Neuronal stem cell (in vitro differentiated cells): ENCODE measurements around the gene HSPA13.

ENCODE experiments used
- DNase-seq: peaks from one replicate; pipeline ENCODE4 v3.0.0-alpha.2; 2013; ENCODE audit warnings: low spot score
- H2AFZ ChIP-seq: one replicate; pipeline ENCODE4 v1.6.1; 2013; ENCODE audit warnings: mild to moderate bottlenecking, low read length, inconsistent platforms
- H2AK5ac ChIP-seq: 2 replicates; pipeline ENCODE4 v1.6.1; 2013; ENCODE audit warnings: low read depth, mild to moderate bottlenecking, inconsistent platforms, low read length, moderate library complexity, mixed read lengths
- H2BK120ac ChIP-seq: 2 replicates; pipeline ENCODE4 v1.6.1; 2013; ENCODE audit warnings: low read depth, mild to moderate bottlenecking, inconsistent platforms, low read length, moderate library complexity, mixed read lengths
- H2BK12ac ChIP-seq: one replicate; pipeline ENCODE4 v1.6.1; 2013; ENCODE audit warnings: low read length, inconsistent platforms
- H2BK15ac ChIP-seq: 2 replicates; pipeline ENCODE4 v1.6.1; 2013; ENCODE audit warnings: mild to moderate bottlenecking, low read length, inconsistent platforms, mixed read lengths
- H2BK5ac ChIP-seq: one replicate; pipeline ENCODE4 v1.6.1; 2013; ENCODE audit warnings: inconsistent platforms, mild to moderate bottlenecking, low read length, moderate library complexity
- H3K14ac ChIP-seq: one replicate; pipeline ENCODE4 v1.6.1; 2013; ENCODE audit warnings: low read length, inconsistent platforms
- H3K18ac ChIP-seq: 2 replicates; pipeline ENCODE4 v1.6.1; 2013; ENCODE audit warnings: low read length, inconsistent platforms
- H3K23ac ChIP-seq: 2 replicates; pipeline ENCODE4 v1.6.1; 2013; ENCODE audit warnings: low read depth, mild to moderate bottlenecking, mixed read lengths, low read length, inconsistent platforms; ENCODE audit not compliant: poor library complexity
- H3K27ac ChIP-seq: replicated peaks from 3 replicates; pipeline ENCODE4 v1.5.1; 2013; ENCODE audit warnings: low read length, inconsistent platforms
- H3K27me3 ChIP-seq, 3 experiments: 2 replicates each; pipeline ENCODE4 v1.6.1; 2013; ENCODE audit warnings: low read length in 3 of 3, mild to moderate bottlenecking in 2 of 3, inconsistent platforms in 1 of 3, low read depth in 1 of 3, mixed read lengths in 1 of 3, moderate library complexity in 1 of 3; ENCODE audit not compliant: control insufficient read depth in 3 of 3, insufficient read depth in 3 of 3
- H3K36me3 ChIP-seq, 2 donors: replicated peaks in 1 of 2; 2 replicates each; pipeline ENCODE4 v1.6.1; 2013; ENCODE audit warnings: low read length in 2 of 2; ENCODE audit not compliant: control insufficient read depth in 2 of 2, insufficient read depth in 2 of 2
- H3K4ac ChIP-seq: 2 replicates; pipeline ENCODE4 v1.6.1; 2013; ENCODE audit warnings: inconsistent platforms, mild to moderate bottlenecking, low read length, moderate library complexity
- H3K4me1 ChIP-seq, 2 donors: 1 replicate in 1 of 2; 2 replicates in 1 of 2; pipeline ENCODE4 v1.6.1; 2013; ENCODE audit warnings: low read length in 2 of 2, low read depth in 1 of 2; ENCODE audit not compliant: control insufficient read depth in 2 of 2, insufficient read depth in 1 of 2
- H3K4me2 ChIP-seq: one replicate; pipeline ENCODE4 v1.6.1; 2013; ENCODE audit warnings: mild to moderate bottlenecking, low read length, inconsistent platforms; ENCODE audit not compliant: insufficient read depth, poor library complexity, severe bottlenecking
- H3K4me3 ChIP-seq, 2 donors: 2 replicates each; pipeline ENCODE4 v1.5.1; 2013; ENCODE audit warnings: low read length in 2 of 2, mild to moderate bottlenecking in 2 of 2, inconsistent platforms in 1 of 2, moderate library complexity in 1 of 2
- H3K79me1 ChIP-seq: one replicate; pipeline ENCODE4 v1.6.1; 2013; ENCODE audit warnings: low read depth, mild to moderate bottlenecking, inconsistent platforms, low read length, moderate library complexity
- H3K9ac ChIP-seq: one replicate; pipeline ENCODE4 v1.6.1; 2013; ENCODE audit warnings: mild to moderate bottlenecking, low read depth, low read length, inconsistent platforms; ENCODE audit not compliant: poor library complexity
- H3K9me3 ChIP-seq, 2 donors: replicated peaks in 1 of 2; 2 replicates each; pipeline versions ENCODE3 to v1.6.1; 2013; ENCODE audit warnings: low read length in 2 of 2, mild to moderate bottlenecking in 2 of 2, inconsistent platforms in 1 of 2, low read depth in 1 of 2, mixed read lengths in 1 of 2, moderate library complexity in 1 of 2; ENCODE audit not compliant: control insufficient read depth in 2 of 2, insufficient read depth in 1 of 2
- H4K8ac ChIP-seq: one replicate; pipeline ENCODE4 v1.6.1; 2013; ENCODE audit warnings: low read depth, mild to moderate bottlenecking, inconsistent platforms, low read length, moderate library complexity
- H4K91ac ChIP-seq: one replicate; pipeline ENCODE4 v1.6.1; 2013; ENCODE audit warnings: low read length, low read depth, mild to moderate bottlenecking, inconsistent platforms; ENCODE audit not compliant: poor library complexity
- whole genome bisulfite sequencing, 2 donors: extraction: QIAGEN DNeasy Blood & Tissue Kit; methylation state at CpG; one replicate each; pipeline ENCODE4 v1.1.7; 2013; ENCODE audit warnings: missing lambda C conversion rate in 2 of 2, mixed read lengths in 1 of 2; ENCODE audit not compliant: insufficient read length in 2 of 2, insufficient replicate concordance in 1 of 2; ENCODE audit errors: extremely low coverage in 2 of 2; 5-methylcytosine and 5-hydroxymethylcytosine counted together

Gene HSPA13

DNA sequence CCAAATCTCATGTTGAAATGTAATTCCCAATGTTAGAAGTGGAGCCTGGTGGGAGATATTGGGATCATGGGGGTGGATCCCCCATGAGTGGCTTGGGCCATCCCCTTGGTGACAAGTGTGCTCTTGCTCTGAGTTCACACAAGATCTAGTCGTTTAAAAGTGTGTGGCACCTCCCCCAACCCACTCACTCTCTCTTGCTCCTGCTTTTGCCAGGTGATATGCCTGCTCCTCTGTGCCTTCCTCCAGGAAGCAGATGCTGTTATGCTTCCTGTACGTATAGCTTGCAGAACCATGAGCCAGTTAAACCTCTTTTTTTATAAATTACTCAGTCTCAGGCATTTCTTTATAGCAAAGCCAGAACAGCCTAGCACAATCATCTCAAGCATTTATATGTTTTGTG is 23.0 kb upstream of the HSPA13 start:
- H4K91ac ChIP-seq: no peak overlapping the region
- H3K18ac ChIP-seq: no peak overlapping the region
- no peaks in the 10 kb centered on the region for H3K36me3 ChIP-seq
- H4K8ac ChIP-seq: no peak overlapping the region
- no peaks in the 10 kb centered on the region for H3K4me1 ChIP-seq
- H2AFZ ChIP-seq: no peak overlapping the region
- no peak for DNase-seq
- no peak overlapping the region for H3K27ac ChIP-seq
- H3K9ac ChIP-seq: no peak overlapping the region
- no peak overlapping the region for H2BK12ac ChIP-seq
- H3K27me3 ChIP-seq: no peaks in the 10 kb centered on the region
- no peaks in the 10 kb centered on the region for H3K79me1 ChIP-seq
- H2AK5ac ChIP-seq: no peak overlapping the region
- H3K4me3 ChIP-seq: no peak overlapping the region
- H2BK15ac ChIP-seq: no peak overlapping the region
- no peaks in the 10 kb centered on the region for H3K9me3 ChIP-seq
- WGBS, 2 donors: no CpG with 5 or more reads among the region's 2 CpGs
- no peak overlapping the region for H3K14ac ChIP-seq
- no peak overlapping the region for H3K23ac ChIP-seq
- no peak overlapping the region for H2BK5ac ChIP-seq
- no peak overlapping the region for H2BK120ac ChIP-seq
- H3K4me2 ChIP-seq: no peak overlapping the region
- H3K4ac ChIP-seq: no peak overlapping the region

DNA sequence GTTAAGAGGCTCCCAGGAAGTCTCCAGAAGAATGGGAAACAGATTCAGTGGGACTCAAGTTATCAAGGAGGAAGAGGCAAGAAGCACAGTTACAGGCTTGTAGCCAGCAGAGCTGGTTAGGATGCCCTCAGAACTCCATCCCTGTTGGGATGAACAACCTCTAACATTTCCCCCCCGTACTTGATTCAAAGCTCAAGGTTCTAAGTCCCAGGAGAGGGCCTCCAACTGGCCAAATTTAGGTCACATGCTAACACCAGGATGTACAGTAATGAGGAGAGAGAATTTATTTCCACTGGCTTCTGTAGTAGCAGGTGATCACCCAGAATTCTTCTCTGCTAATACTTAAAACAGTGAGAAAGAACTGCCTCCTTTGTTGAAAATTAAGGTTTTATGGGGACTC is 22.3 kb upstream of the HSPA13 start:
- WGBS, 2 donors: no CpG with 5 or more reads among the region's 1 CpG
- Histone ChIP-seq H2BK5ac (no peak overlapping the region), H3K36me3 (no peaks in the 10 kb centered on the region), H2AK5ac (no peak overlapping the region), H3K9ac (no peak overlapping the region), H3K4ac (no peak overlapping the region), H3K79me1 (no peaks in the 10 kb centered on the region), H4K8ac (no peak overlapping the region), H3K9me3 (no peaks in the 10 kb centered on the region), H3K4me2 (no peak overlapping the region), H2BK15ac (no peak overlapping the region), H2BK12ac (no peak overlapping the region), H3K27me3 (no peaks in the 10 kb centered on the region), H3K18ac (no peak overlapping the region), H4K91ac (no peak overlapping the region), H2BK120ac (no peak overlapping the region), H3K4me3 (no peak overlapping the region), H3K4me1 (no peaks in the 10 kb centered on the region), H2AFZ (no peak overlapping the region), H3K14ac (no peak overlapping the region), H3K23ac (no peak overlapping the region), H3K27ac (no peak overlapping the region)
- no peak for DNase-seq

DNA sequence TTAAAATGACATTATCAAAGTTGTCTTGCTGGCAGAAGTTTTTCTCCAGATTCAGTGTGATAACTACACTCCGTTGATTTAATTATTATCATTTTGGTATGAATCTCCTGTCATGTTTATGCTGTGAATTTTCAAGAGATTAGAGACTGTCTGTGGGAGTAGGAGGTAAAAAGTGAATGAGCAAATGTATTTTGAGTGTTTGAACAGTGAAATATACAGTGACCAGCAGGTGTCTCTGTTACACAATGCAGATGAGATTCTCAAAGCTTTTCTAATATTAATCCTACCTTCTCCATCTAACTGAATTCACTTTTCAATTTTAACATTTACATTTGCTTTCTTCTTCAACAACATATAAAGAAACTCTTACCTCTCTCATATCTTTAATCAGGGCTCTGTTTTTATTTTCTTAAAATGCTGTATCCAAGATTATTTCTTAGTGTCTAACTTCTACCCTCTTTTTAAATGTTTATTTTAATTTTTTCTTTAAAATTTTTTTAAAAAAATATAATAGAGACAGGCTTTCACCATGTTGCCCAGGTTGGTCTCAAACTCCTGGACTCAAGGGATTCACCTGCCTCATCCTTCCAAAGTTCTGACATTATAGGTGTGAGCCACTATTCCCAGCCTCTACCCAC is 20.9 kb upstream of the HSPA13 start:
- Histone ChIP-seq H3K27me3 (no peaks in the 10 kb centered on the region), H3K9me3 (no peaks in the 10 kb centered on the region), H2BK5ac (no peak overlapping the region), H3K9ac (no peak overlapping the region), H3K36me3 (no peaks in the 10 kb centered on the region), H4K91ac (no peak overlapping the region), H3K27ac (no peak overlapping the region), H3K4me1 (no peaks in the 10 kb centered on the region), H3K79me1 (no peaks in the 10 kb centered on the region), H3K4me3 (no peak overlapping the region), H2AFZ (no peak overlapping the region), H3K14ac (no peak overlapping the region), H2BK120ac (no peak overlapping the region), H4K8ac (no peak overlapping the region), H2BK15ac (no peak overlapping the region), H3K23ac (no peak overlapping the region), H3K4me2 (no peak overlapping the region), H2BK12ac (no peak overlapping the region), H3K18ac (no peak overlapping the region), H2AK5ac (no peak overlapping the region), H3K4ac (no peak overlapping the region)
- DNase-seq: no peak
- WGBS, 2 donors: no CpG with 5 or more reads among the region's 1 CpG

DNA sequence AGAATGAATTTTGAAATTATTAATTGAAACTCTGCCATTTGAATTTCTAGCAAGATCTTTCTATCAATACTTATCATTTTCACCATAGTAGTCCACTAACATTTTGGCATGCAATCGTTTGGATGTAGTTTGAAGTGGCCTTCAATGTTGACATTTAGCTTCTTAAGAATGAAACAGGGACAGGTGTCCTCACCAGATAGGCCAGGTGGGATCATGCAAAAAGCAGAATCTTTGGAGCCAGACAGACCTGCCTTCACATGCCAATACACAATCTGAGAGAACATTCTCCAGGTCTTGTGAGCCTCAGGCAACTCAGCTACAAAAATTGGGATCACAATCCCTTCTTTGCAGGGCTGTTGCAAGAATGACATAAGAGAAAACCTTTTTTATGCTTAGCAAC is 18.3 kb upstream of the HSPA13 start:
- H2AFZ ChIP-seq: no peak overlapping the region
- no peak for DNase-seq

More for the DNA sequence above, 18.3 kb upstream of the HSPA13 start:
- Histone ChIP-seq H3K9ac (no peak overlapping the region), H3K4me1 (no peaks in the 10 kb centered on the region), H3K23ac (no peak overlapping the region), H4K8ac (no peak overlapping the region), H3K4me2 (no peak overlapping the region), H3K9me3 (no peaks in the 10 kb centered on the region), H2BK15ac (no peak overlapping the region), H2BK5ac (no peak overlapping the region), H3K27ac (no peak overlapping the region), H3K18ac (no peak overlapping the region), H3K79me1 (no peaks in the 10 kb centered on the region), H3K14ac (no peak overlapping the region), H3K4ac (no peak overlapping the region), H2AK5ac (no peak overlapping the region), H3K4me3 (no peak overlapping the region), H2BK12ac (no peak overlapping the region), H2BK120ac (no peak overlapping the region), H4K91ac (no peak overlapping the region), H3K36me3 (no peaks in the 10 kb centered on the region), H3K27me3 (no peaks in the 10 kb centered on the region)
- WGBS, 2 donors: no CpG with 5 or more reads among the region's 1 CpG
